GM18507 (cell line): Measurements from ENCODE around the gene KRTAP5-5.
"Not testable (repeated sequence)": the region's sequence is repeated elsewhere in the genome, so short reads cannot be mapped to it uniquely, and the experiment has no call there.

Experiments
- DNase-seq: peaks from one replicate; pipeline ENCODE4 v3.0.0; 2011; ENCODE audit warnings: low read depth; ENCODE audit not compliant: insufficient read length; ENCODE audit errors: extremely low spot score
- FAIRE-seq: peaks from 2 replicates; lab custom pipeline; 2011; peaks lifted over from hg19 to GRCh38; lab: Jason Lieb, UNC

Gene KRTAP5-5

DNA sequence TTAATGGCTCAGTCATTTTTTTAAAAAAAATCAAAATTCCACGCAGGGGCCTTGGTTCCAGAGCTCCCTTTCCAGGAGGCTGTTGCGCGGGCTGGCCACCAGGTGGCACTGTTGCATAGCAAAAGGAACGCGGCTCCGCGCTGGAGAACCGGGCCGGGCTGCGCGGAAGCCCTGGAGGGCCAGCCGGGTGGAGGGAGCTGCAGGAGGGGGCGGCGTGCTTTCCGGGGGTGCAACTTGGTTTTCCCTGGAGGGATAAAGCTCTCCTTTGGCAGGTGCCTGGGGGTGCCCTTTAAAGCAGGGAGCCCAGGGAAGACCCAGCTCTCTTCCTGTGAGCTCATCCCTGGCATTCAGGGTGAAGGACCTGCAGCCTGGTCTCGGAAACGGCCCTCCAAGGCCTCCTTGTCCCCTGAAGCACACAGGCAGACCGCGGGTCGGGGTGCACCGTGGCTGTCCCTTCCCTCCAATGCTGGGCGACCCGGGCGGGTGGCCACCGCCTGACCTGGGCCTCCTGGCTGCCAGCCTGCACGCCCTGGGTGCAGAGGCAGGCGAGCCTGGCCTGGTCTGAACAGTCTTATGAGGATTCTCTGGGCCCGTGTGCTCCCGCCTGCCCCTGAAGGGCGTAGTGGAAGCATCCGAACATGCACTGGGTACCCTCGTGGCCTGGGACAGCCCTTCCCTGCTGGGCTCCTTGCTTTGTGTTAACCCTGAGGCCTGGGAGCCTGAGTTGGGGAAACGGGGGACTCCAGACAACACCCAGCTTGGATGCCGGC, 23.4 kb downstream of the KRTAP5-5 start:
- peak; percentile 70 for DNase-seq
- FAIRE-seq, result peak; percentile 67

DNA sequence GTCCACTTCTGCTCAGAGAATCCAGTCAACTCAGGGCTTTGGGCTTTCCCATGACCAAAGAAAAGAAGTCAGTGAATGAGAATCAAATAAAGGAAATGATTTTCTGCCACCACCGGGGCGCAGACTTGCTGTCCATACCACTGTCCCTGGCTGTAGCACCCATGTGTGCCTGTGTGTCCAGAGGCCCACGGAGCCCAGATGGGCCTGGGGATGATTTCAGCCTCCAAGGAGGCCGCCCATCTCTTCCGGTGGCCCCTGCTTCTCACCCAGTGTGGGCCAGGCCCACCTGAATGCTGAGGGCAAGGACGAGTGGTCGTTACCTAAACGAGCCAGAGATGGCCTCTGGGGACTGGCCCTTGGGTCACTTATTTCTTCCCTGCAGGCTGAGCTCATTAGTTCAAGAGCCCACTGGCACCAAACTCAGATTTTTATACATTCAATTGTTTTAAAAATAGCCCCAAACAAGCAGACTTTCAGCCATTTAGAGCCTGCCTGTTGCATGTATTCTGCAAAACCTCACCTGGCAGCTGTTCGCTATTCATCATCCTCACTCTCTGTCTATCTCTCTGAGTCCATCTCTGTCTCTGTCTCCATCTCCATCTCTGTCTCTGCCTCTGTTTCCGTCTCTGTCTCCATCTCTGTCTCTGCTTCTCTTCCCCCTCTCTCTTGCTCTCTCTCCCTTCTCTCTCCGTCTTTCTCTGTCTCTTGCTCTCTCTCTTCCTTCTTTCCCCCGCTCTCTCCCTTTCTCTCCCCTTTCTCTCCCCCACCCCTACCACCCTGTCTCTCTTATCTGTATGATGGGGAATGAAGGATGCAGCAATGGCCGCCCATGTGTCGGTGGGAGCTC, 24.2 kb downstream of the KRTAP5-5 start:
- no peak for DNase-seq
- no peak for FAIRE-seq

DNA sequence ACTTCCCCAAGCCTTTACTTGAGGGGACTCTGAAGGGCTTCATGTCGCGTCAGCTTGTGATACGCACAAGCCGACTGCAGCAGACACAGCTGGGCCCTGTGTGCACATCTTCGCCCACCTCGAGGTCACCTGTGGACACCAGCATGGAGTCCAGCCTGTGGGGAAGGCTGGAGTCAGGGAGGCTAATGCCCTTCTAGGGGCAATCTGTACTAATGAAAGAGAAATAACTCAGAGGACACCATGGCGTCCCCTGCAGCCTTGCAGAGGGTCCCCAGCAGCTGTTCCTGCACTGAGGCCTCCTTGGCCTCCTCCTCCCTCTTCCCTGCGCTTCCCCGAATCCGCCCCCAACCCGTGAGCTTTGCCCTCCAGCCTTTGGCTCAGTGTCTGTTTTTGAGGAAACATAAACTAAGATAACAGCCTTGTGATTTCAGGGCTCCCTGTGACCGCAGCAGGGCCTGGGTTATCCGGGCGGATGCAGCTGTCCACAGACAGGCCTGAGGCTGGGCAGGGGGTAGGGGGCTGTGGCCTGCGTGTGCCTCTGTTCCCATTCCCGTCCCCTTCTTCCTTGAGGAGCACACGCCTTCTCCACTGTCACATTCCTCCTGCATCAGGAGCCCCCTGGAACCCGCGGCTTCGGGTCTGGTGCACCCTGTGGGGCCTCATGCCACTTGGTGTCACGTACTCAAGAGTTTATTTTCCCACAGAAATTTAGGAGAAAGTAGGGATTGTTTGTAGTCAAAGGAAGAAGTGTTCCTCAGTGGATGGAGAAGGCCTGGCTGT, 25.0 kb downstream of the KRTAP5-5 start:
- DNase-seq (no peak), FAIRE-seq (no peak)

DNA sequence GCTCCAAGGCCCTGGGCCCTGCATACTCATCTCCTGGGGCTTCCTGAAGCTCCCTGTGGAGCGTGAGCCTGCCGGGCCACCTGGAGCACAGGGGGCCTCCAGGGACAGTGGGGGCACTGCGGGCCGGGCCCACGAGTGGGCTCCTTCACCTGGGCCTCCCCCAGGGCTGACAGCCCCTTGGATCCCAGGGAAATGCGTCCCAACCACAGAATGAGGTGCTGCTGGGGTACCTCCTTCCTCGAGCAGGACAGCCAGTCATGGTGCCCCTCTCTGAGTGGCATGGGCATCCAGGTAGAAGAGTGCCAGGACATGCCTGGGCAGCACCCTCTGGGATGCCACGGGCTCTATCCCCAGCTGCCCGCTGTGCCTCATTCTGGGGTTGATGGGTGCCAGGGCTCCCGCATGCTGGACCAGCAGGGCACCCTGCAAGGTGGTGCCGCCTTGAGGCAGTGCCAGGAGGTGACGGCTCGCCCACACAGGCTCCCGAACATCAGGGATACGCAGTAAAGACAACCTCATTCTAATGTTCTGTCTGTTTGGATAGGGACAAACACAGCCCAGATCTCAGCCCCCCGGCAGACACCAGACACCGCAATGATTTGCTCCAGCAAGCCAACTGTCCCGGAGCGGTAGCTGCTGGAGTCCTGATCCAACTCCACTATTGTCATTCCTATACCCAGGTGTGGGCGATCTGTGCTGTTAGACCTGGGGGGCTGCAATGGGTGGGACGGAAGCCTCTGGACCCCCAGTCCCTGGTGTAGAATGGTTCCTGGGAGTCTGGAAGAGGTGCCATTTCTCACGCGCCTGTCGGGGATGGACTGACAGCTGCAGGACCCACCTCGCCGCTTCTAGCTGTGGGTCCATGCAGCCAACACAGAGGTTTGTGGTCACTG, 25.8 kb downstream of the KRTAP5-5 start:
- FAIRE-seq (no peak), DNase-seq (no peak)

DNA sequence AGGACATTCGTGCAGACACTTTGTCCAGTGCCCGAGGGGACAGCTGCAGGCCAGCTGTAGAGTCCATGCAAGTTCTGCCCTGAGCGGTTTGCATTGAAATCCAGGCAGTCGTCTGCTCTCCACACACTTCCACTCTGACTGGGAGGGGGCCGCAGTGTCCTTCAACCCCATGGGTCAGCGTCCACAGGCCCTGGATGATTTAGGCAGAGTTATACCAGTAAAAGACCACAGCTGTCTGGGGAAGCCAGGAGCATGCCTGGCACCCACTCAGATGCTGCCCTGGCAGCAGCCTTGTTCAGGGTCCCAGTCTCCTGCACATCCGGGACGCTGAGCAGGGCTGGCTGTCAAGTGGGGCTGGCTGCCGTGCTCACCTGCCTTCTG, 26.5 kb downstream of the KRTAP5-5 start:
- no peak for FAIRE-seq

DNA sequence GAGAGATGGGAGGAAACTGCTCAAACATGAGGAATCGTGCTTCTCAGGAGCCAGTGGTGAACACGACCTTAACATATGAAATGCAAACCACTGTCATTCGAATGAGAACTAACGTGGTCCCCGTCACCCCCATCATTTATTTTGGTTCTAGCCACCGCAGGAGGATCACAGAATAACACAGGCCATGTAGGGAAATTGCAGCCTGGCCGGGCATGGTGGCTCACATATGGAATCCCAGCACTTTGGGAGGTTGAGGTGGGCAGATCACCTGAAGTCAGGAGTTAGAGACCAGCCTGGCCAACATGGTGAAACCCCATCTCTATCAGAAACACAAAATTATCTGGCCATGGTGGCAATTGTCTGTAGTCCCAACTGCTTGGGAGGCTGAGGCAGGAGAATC, 27.1 kb downstream of the KRTAP5-5 start:
- DNase-seq (no peak), FAIRE-seq (no peak)

More for the DNA sequence above, 26.5 kb downstream of the KRTAP5-5 start:
- DNase-seq, result no peak

DNA sequence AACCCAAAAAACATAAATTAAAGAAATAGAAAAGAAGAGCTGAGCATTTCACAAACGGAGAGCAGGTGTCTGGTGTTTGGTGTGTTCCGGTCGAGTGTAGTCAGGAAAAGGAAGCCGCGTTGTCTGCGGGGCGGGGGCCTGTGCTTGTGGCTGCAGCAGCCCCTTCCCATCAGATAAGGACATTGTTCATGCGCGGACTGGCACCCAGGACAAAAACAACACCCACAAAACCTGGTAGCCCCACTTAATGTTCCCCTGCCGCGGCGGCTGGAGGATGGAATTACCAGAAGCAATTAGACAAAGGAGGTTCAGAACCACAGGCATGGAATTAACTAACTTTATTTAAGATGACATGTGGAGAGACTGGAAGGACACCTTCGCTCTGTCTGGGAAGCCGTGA, 29.9 kb downstream of the KRTAP5-5 start:
- no peak for DNase-seq
- no peak for FAIRE-seq

DNA sequence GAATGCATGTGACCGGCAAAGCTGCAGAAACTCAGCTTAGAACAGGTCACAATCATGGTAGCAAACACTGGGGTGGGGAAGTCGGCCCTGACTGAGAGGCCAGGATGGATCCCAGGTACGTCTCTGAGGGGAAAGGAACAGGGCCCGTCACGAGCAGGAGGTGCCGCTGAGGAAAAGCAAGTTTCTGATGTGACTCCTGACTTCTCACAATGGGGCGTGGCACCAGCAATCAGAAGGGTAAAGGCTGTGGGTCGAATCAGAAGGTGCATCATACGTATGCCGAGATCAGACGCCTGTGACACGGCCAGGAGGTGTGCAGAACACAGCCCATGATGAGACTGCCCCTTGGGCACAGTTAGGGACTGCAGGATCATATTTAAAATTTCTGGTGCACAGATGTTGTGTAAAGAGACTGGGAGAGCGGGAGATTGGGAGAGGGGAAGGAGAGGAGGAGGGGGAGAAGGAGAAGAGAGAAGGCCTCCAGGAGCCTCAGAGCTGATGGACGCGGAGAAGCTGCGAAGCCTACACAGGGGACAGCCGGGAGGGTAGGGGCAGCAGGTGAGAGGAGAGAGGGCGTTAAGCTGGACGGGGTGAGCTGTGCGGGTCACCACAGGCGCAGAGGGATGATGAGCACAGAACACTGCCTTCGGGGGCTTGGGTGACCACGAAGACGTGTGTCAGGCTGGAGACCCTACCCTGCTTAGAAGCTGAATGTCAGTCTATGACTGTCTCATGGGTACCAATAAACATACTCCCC, 30.7 kb downstream of the KRTAP5-5 start:
- FAIRE-seq, result no peak

DNA sequence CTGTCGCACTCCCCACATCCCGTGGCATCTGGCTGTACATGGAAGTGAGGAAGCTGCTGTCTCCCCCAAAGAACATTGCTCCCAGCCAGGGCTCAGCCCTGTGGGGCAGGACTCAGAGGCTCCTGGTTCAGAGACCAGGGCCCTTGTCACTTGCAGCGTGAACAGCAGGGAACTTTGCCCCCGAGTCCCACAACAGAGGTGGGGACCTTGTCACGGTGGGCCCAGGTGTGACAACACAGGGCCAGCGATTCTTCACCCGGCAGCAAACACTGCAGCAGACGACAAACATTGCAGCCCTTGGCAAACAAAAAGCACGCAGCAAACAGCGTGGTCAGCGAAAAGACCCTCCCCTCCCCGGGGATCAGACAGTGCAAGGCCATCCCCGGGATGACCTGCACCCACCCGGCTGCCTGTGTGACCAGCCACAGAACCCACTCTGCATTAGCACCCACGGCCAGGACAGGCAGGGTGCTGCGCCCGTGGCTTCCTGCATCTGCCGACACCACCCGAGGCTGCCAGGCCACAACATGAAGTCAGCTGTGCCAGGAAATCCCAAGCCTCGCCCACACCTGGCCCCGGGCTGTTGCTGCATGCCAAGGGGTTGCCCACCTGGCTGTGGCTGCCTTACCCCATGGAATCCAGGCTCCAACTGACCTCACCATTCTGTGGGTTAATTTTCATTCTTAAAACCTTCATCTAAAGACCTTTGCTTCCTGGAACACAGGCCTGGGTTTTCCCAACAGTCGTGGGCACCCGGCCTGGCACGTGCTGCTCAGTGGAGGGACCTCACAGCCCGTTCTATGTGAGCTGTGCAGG, 32.1 kb downstream of the KRTAP5-5 start:
- not testable (repeated sequence) for FAIRE-seq, DNase-seq

More for the DNA sequence above, 30.7 kb downstream of the KRTAP5-5 start:
- no peak for DNase-seq

DNA sequence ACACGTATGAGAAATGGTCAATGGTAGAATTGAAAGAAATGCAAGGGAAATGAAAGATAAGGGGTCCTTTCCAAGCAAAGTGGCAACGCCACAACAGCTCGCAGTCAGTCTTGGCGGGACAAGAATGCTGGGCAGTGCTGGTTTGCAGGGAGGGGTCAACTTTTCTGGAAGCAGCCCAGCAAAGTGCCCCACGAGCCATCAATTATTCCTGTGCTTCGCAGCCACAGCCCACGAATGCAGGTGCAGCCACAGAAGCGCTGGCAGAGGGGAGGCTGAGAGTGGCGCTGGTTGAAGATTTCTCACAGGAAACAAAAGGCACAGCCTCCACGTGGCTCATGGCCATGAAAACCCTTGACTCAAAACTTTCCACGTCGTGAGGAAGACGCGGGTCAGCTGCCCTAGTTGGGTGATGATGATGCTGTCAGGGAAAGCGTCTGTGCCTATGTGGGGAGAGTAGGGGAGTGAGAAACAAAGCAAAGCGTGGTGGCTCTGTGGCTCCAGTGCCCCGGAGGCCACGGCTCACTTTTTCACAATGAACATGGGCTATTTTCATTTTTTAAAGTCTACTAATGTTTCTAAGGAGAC, 33.2 kb downstream of the KRTAP5-5 start:
- not testable (repeated sequence) for FAIRE-seq, DNase-seq

DNA sequence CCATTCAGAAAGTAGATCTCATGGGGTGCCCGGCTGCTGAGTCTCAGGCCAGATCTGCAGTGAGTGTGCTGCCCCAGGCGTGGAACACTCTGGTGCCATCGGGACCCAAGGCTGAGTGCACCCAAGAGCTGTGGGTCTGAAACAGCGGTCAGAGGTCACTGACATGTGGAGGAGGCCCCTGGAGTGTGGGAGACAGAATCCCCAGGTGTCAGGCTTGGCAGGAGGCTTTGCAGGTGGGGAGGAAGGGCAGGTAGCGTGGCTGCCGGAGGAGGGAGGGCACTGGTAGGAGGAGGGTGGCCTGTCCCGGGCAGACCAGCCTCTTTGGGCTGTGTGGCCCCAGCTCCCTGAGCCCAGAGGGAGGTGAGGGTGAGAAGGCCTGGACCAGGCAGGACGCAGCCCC, 35.7 kb downstream of the KRTAP5-5 start:
- DNase-seq, result no peak
- FAIRE-seq, result no peak

DNA sequence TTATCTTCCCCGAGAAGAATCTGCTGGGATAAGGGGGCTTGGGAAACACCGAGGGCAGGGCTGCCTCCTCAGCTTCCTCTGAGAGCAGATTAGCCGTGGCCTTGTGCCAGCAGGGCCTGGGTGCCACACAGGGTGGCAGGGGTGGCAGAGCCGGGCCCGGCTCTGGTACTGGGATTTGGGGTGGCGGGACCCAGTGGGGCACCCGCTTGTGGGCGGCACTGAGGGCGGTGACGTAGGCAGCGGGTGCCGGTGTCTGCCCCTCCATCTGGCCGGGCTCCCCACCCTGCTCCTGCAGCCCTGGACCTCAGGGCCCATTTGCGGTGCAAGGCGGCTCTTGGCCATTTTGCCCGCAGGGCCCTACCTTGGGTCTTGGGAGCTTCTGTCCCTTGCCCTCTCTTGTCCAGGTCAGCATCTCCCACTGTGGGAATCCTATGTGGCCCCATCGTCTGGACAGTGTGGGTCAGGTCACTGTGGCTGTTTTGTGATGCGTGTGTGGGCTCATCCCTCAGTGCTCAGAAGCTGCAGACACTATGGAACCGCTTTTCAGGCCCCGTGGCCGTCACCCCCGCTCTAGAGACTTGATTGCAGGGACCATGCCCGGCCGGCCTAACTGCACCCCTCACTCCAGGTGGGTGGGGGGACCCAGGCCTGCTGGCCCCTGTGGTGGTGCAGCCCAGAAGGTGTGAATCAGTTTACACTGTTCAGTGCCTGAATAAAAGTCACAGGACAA, 37.7 kb downstream of the KRTAP5-5 start:
- no peak for FAIRE-seq
- no peak for DNase-seq

DNA sequence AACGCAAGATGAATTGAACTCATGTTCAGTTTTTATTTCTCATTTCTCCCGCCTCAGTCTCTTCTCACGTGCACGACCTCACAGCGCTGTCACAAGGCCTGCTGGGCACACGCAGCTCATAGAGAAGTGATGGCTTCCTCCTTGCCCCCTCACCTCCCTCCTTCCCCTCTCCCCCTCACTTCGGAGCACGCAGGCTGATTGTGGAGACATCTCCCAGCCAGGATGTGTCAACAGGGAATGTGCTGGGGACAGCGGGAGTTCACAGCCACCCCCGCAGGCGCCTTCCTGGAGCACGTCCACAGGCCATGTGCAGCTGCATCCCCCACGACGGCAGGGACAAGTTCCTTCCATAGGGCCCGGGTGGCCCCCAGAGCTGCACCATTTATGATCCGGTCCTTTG, 38.3 kb downstream of the KRTAP5-5 start:
- FAIRE-seq (no peak), DNase-seq (no peak)

DNA sequence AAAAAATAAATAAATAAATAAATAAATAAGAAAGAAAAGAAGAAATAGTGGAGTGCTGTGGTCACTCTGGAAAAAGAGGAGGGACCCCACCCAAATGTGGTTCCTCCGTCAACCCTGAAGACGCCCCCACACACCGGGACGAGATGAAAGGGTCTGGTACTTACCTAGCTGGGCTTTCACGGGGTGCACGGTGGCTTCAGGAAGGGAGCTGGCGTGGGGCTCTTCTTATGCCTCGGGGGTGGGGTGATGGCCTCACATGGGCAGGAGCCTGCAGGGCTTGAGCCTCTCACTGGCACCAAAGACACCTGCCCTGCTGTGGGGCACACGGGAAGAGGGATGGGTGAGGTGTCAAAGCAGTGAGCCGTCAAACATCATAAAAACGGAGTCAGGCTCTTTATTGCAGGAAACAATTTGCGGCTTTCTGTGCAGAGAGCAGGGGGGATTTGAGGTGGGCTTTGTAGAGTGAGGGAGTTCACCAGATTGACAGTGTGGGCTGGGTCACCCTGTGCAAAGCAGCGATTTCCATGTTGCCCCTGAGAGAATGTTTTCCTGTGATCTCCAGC, 39.4 kb downstream of the KRTAP5-5 start:
- no peak for FAIRE-seq
- DNase-seq, result no peak

DNA sequence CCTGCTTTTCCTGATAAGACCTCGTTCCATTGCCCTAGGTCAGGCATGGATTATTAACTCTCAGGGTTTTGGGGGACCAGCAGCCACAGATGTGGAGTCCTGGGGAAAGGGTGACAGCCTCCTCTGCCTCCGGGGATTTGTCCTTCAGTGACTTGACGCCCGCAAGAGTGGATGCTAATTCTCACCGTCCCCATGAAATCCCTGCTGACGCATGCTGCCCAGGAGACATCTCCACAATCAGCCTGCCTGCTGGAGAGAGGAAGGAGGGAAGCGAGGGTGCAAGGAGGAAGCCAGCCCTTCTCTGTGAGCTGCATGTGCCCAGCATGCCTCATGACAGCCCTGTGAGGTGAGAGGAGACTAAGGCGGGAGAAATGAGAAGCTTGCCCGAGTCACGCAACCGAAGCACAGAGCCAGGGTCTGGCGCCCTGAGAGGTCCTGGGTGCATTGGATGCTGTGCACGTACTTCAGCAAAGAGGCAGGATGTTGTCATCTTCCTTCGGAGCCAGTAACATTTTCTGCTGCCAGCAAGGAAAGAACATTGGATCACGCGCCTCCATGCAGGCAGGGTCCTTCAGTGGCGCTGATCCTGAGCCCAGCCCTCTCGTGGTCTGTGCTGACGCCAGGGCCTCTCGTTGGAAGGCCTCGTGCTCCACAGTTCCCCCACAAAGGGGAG, 40.1 kb downstream of the KRTAP5-5 start:
- FAIRE-seq (no peak), DNase-seq (no peak)

DNA sequence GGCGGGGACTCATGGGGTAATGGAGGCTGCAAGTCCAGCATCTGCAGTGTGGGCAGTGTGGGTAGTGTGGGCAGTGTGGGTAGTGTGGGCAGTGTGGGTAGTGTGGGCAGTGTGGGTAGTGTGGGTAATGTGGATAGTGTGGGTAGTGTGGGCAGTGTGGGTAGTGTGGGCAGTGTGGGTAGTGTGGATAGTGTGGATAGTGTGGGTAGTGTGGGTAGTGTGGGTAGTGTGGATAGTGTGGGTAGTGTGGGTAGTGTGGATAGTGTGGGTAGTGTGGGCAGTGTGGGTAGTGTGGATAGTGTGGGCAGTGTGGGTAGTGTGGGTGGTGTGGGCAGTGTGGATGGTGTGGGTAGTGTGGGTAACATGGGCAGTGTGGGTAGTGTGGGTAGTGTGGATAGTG, 40.9 kb downstream of the KRTAP5-5 start:
- FAIRE-seq, DNase-seq: not testable (repeated sequence)
